Measurements from ENCODE around the gene IFFO2.

- no peak for TF ChIP-seq RXRA (IDR thresholded peaks at IDR 0.05; ENCODE audit: borderline replicate concordance, low read depth)
- no peak for TF ChIP-seq GABPA (IDR thresholded peaks at IDR 0.05; ENCODE audit: low read depth)
- no peak for TF ChIP-seq JUND (IDR thresholded peaks at IDR 0.05)
- TF ChIP-seq, protein P1, sequence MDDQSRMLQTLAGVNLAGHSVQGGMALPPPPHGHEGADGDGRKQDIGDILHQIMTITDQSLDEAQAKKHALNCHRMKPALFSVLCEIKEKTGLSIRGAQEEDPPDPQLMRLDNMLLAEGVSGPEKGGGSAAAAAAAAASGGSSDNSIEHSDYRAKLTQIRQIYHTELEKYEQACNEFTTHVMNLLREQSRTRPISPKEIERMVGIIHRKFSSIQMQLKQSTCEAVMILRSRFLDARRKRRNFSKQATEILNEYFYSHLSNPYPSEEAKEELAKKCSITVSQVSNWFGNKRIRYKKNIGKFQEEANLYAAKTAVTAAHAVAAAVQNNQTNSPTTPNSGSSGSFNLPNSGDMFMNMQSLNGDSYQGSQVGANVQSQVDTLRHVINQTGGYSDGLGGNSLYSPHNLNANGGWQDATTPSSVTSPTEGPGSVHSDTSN (IDR thresholded peaks at IDR 0.05), result no peak
- no peak for TF ChIP-seq EP300 (IDR thresholded peaks at IDR 0.05; ENCODE audit: borderline replicate concordance in 1 of 2, low read depth in 1 of 2, low read length in 1 of 2)
- no peak for TF ChIP-seq TAF1 (IDR thresholded peaks at IDR 0.05; ENCODE audit: borderline replicate concordance, low read depth, low read length)
- TF ChIP-seq, protein P2, sequence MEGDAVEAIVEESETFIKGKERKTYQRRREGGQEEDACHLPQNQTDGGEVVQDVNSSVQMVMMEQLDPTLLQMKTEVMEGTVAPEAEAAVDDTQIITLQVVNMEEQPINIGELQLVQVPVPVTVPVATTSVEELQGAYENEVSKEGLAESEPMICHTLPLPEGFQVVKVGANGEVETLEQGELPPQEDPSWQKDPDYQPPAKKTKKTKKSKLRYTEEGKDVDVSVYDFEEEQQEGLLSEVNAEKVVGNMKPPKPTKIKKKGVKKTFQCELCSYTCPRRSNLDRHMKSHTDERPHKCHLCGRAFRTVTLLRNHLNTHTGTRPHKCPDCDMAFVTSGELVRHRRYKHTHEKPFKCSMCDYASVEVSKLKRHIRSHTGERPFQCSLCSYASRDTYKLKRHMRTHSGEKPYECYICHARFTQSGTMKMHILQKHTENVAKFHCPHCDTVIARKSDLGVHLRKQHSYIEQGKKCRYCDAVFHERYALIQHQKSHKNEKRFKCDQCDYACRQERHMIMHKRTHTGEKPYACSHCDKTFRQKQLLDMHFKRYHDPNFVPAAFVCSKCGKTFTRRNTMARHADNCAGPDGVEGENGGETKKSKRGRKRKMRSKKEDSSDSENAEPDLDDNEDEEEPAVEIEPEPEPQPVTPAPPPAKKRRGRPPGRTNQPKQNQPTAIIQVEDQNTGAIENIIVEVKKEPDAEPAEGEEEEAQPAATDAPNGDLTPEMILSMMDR (IDR thresholded peaks at IDR 0.05), result no peak
- TF ChIP-seq, protein P3, sequence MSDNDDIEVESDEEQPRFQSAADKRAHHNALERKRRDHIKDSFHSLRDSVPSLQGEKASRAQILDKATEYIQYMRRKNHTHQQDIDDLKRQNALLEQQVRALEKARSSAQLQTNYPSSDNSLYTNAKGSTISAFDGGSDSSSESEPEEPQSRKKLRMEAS (IDR thresholded peaks at IDR 0.05; ENCODE audit: low read depth), result no peak
- no peak for TF ChIP-seq ZBTB33 (IDR thresholded peaks at IDR 0.05; ENCODE audit: borderline replicate concordance, low read depth)
- no peak for TF ChIP-seq SMC3 (IDR thresholded peaks at IDR 0.05; ENCODE audit: low read depth, low read length)
- TF ChIP-seq RFX5 (IDR thresholded peaks at IDR 0.05; ENCODE audit: low read length), result no peak
- TF ChIP-seq POLR2AphosphoS5 (IDR thresholded peaks at IDR 0.05; ENCODE audit: low read depth, low read length), result no peak
- TF ChIP-seq ELF1 (IDR thresholded peaks at IDR 0.05), result no peak
- TF ChIP-seq FOSL2 (IDR thresholded peaks at IDR 0.05; ENCODE audit: borderline replicate concordance, low read depth), result no peak
Measured at GRCh38 chr1:18855573-18855972, 100.9 kb downstream of the IFFO2 start.

Data from SK-N-SH (cell line).